Peyer's patch (tissue), 4 donors: ENCODE results near the gene ZC3H13.

ENCODE experiments used
- CTCF ChIP-seq, 6 experiments: fragments of 450-650 bp in 4 of 6; fragments of 200-600 bp in 2 of 6; sonication (generic) in 1 of 6; IDR thresholded peaks; one replicate each; pipeline ENCODE4 v1.5.1; 2017 to 2019; ENCODE audit warnings: antibody characterized with exemption in 6 of 6, mild to moderate bottlenecking in 3 of 6, moderate library complexity in 1 of 6
- POLR2A ChIP-seq, 2 donors: fragments of 450-650 bp; IDR thresholded peaks; one replicate each; pipeline ENCODE4 v1.5.1; 2017; ENCODE audit warnings: antibody characterized with exemption in 2 of 2, mild to moderate bottlenecking in 2 of 2, moderate library complexity in 2 of 2

GRCh38 chr13:45918597-45918996, 133.9 kb downstream of the ZC3H13 start:
- no peak for TF ChIP-seq CTCF (IDR thresholded peaks at IDR 0.05)
- TF ChIP-seq POLR2A (IDR thresholded peaks at IDR 0.05) = no peak
